GM21576 (cell line): ENCODE measurements around the gene PPP2R5B.

ENCODE experiments used
- ATAC-seq: cut with Tn5 transposase; IDR thresholded peaks from one replicate; pipeline ENCODE4 v1.9.1; 2021; ENCODE audit warnings: mild to moderate bottlenecking, moderate library complexity; ENCODE audit not compliant: unreplicated experiment

Gene PPP2R5B

GRCh38 chr11:64925536-64926436 is 1.3 kb downstream of the PPP2R5B start:
- ATAC-seq, result no peak

GRCh38 chr11:64926689-64927088 is 2.2 kb downstream of the PPP2R5B start:
- no peak for ATAC-seq

GRCh38 chr11:64928957-64929356 is 4.5 kb downstream of the PPP2R5B start:
- no peak for ATAC-seq

DNA sequence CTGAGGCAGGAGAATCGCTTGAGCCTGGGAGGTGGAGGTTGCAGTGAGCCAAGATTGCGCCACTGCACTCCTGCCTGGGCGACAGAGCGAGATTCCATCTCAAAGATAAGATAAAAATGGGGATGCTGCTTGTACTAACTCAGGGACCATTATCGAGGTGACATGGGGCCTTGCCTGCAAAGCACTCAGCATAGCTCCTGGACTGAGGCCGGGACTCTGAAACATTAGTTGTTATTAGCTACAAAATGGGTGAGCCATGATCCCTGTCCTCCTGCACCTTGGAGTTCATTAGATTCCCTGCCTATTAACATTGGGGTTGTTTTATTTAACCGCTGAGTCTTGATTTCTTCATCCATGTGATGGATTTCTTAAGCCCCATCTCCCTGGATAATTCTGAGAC is 5.1 kb downstream of the PPP2R5B start:
- ATAC-seq, result no peak

DNA sequence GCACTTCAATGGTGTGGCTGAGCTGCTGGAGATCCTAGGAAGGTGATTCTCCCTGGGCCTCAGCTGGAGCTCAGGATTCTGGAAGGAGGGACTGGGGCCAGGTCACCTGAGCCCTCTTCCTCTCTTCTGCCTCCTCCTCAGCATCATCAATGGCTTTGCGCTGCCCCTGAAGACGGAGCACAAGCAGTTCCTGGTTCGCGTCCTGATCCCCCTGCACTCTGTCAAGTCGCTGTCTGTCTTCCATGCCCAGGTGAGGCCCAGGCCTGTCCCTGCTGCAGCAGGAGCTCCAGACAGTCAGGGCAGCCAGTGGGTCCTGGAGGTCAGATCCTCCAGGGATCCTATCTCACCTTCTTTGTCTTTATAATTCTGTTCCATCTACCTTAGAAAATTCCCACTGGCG is 5.9 kb downstream of the PPP2R5B start:
- ATAC-seq, result no peak

DNA sequence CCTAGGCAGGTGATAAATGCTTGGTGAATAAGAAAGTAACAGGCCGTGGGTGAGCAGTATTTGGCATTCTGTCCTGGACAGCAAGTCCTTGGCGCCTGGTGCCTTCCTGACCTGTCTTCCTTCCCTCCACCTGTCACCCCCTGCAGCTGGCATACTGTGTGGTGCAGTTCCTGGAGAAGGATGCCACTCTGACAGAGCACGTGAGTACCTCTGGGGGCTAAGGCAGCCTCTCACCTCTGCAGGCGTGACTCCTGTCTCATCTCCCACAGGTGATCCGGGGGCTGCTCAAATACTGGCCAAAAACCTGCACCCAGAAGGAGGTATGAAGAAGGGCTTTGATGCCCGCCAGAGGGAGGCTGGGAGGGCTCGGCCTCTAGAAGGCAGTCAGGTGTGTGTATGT is 6.8 kb downstream of the PPP2R5B start:
- ATAC-seq, result no peak

- ATAC-seq, result no peak
Measured at GRCh38 chr11:64932324-64932723, 7.8 kb downstream of the PPP2R5B start.

DNA sequence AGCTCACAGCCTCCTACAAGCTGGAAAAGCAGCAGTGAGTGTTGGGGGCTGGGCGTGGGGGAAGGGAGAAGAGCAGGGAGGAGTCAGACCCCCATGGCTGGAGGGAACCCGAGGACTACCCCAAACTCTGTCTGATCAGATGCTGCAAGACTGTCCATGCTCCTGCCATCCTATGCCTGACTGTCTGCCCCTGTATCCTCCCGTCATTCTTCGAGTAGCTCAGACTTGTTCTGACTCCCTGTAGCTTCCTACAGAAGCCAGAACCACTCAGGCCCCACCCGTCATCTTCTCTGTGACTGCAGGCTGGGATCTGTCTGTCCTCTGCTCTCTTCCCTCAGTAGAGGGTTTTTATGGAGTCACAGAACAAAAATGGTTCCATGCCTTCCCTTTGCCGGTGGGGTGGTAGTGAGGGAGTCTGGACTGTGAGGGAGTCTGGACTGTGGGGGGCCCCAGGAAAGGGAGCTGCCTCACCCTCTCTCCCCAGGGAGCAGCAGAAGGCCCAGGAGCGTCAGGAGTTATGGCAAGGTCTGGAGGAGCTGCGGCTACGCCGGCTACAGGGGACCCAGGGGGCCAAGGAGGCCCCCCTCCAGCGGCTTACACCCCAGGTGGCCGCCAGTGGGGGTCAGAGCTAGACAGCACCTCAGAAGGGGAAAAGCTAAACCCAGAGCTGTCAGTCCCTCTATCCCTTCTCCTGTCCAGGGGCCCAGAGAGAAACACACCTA is 8.9 kb downstream of the PPP2R5B start:
- ATAC-seq, result no peak

- ATAC-seq, result no peak
Measured at GRCh38 chr11:64933935-64934681, 9.6 kb downstream of the PPP2R5B start.

- no peak for ATAC-seq
Measured at GRCh38 chr11:64934682-64935358, 10.3 kb downstream of the PPP2R5B start.

DNA sequence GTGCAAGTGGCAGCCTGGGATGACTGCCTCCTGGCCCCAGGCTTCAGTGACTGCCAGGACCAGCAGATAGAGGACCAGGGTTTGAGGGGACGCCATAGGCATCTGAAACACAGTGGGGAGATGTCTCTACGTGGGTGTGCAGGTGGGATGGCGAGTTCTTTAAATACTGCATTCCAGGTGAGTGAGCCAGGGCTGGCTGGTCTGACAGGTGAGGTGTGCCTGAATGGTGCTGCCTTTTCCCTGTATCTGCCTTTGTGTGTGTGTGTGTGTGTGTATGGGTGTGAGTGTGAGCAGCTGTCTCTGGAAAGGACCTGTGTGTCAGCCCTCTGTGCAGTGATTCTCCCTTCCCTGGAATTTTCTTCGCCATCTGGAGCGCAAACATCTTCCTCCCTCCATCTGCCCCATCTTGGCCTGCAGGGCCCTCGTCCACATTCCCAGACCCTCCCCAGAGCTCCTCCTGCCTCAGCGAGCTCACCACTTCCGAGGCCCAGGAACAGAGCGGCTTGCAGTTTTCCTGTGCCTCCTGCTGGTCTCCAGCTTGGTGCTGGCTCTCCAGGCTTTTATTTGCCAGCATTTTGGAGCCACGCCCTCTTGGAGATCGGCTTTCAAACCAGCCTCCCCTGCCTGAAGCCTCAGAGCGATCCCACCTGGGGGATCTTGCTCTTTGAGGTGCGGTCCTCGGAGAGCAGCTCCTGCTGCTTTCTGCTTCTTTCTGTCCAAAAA is 11.0 kb downstream of the PPP2R5B start, which contains the start of gene GPHA2:
GPHA2 (minus strand) TSS at position 535 of the 723 bp plus-strand sequence; CDS start at position 102, 433 bp downstream.
- ATAC-seq, result no peak

GRCh38 chr11:64936539-64936938 is 12.1 kb downstream of the PPP2R5B start:
- no peak for ATAC-seq

GRCh38 chr11:64947208-64947814 is 22.8 kb downstream of the PPP2R5B start:
- no peak for ATAC-seq

DNA sequence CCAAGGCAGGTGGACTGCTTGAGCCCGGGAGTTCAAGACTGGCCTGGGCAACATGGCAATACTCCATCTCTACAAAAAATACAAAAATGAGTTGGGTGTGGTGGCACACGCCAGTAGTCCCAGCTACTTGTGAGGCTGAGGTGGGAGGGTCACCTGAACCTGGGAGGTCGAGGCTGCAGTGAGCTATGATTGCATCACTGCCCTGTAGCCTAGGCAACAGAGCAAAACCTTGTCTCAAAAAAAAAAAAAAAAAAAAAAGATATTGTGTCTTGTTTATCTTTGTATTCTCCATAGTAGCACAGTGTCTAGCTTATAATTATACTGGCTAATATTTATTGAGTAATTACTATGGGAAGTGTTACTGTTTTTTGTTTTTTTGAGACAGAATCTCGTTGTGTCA is 27.0 kb downstream of the PPP2R5B start:
- no peak for ATAC-seq

DNA sequence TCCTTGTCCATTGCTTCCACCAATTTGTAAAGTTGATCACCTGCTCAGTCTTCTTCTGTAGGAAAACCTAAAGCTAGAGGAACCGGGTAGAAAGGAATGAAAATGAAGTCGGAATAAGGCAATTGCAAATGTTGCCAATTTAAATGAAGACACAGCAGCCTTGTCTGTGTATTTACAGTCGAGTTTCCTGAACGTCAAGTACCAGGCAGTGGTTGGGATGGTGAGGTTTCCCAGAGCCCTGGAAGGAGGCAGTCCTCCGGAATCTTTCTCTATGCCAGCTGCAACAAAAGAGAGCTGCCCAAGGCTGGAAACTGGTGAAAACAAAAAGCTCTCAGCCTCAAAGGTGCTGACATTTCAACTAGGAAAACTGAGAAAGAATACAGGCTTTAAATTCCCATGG is 29.7 kb downstream of the PPP2R5B start:
- ATAC-seq, result no peak

GRCh38 chr11:64959498-64959897 is 35.0 kb downstream of the PPP2R5B start:
- ATAC-seq, result no peak

- ATAC-seq, result no peak
Measured at GRCh38 chr11:64960719-64961118, 36.2 kb downstream of the PPP2R5B start.

DNA sequence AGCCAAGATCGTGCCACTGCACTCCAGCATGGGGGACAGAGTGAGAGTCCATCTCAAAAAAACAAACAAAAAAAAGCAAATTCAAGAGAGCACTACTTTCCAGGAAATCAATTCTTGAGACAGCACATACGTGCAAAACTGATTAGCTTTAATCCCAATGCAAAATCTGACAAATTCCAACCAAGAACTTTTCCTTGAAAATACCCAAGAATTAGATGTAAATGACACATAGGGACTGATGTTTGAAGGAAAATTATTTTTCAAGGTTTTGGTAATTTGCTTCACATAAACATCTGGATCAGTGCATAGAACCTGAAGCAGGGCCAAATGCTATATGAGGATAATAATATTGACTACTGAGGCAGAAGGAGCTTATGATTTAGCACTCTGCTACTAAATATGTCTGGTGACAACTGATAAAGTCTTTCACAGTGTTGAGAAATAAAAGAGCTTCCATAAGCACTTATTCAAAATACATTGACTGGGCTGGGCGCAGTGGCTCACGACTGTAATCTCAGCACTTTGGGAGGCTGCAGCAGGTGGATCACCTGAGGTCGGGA is 38.7 kb downstream of the PPP2R5B start:
- no peak for ATAC-seq

- no peak for ATAC-seq
Measured at GRCh38 chr11:64967375-64967774, 42.9 kb downstream of the PPP2R5B start.
